GM18517 (cell line): ENCODE data around the gene PRR33.
"Not testable (repeated sequence)": the region's sequence is repeated elsewhere in the genome, so short reads cannot be mapped to it uniquely, and the experiment has no call there.

Experiments
- ATAC-seq: cut with Tn5 transposase; IDR thresholded peaks from one replicate; pipeline ENCODE4 v1.9.1; 2021; ENCODE audit warnings: mild to moderate bottlenecking, moderate library complexity; ENCODE audit not compliant: unreplicated experiment

The PRR33 gene

GRCh38 chr11:1890856-1891830 is 552 bp downstream of the PRR33 start:
- no peak for ATAC-seq

GRCh38 chr11:1889941-1890855 is 1.5 kb downstream of the PRR33 start:
- no peak for ATAC-seq

GRCh38 chr11:1889224-1889930 is 2.3 kb downstream of the PRR33 start:
- ATAC-seq: no peak

- ATAC-seq: no peak
Measured at GRCh38 chr11:1888811-1889210, 2.9 kb downstream of the PRR33 start.

GRCh38 chr11:1888347-1888753 is 3.3 kb downstream of the PRR33 start:
- ATAC-seq: no peak

- ATAC-seq: no peak
Measured at GRCh38 chr11:1887451-1888346, 4.0 kb downstream of the PRR33 start.

- not testable (repeated sequence) for ATAC-seq
Measured at GRCh38 chr11:1886551-1886950, 5.1 kb downstream of the PRR33 start.

- no peak for ATAC-seq
Measured at GRCh38 chr11:1884303-1884700, 7.4 kb downstream of the PRR33 start.

- ATAC-seq: no peak
Measured at GRCh38 chr11:1883346-1884302, 8.1 kb downstream of the PRR33 start.

GRCh38 chr11:1882265-1883238 is 9.1 kb downstream of the PRR33 start:
- ATAC-seq: no peak

GRCh38 chr11:1881442-1882264 is 10.0 kb downstream of the PRR33 start:
- no peak for ATAC-seq

GRCh38 chr11:1880746-1881441 is 10.8 kb downstream of the PRR33 start:
- ATAC-seq: no peak

GRCh38 chr11:1879941-1880720 is 11.6 kb downstream of the PRR33 start:
- no peak for ATAC-seq

GRCh38 chr11:1879342-1879940 is 12.3 kb downstream of the PRR33 start:
- no peak for ATAC-seq
